Fibroblast of villous mesenchyme (primary cell): ENCODE measurements around the gene DMC1. TPM values are rescaled to one million over a fixed set of nuclear protein-coding genes. Genes with fewer than 3 reads are reported as not detected.
"Not testable (repeated sequence)": the region's sequence is repeated elsewhere in the genome, so short reads cannot be mapped to it uniquely, and the experiment has no call there.

Experiments used
- DNase-seq: peaks from one replicate; pipeline ENCODE4 v3.0.0-alpha.2; 2010; ENCODE audit warnings: low read depth
- H3K4me3 ChIP-seq: 2 replicates; pipeline ENCODE4 v1.5.1; 2011; ENCODE audit warnings: low read depth, mild to moderate bottlenecking, low read length
- total RNA-seq: library from RNA; depleted of rRNA; stranded (reverse); fragments of >200 nt; gene quantifications from 2 replicates; pipeline ENCODE4 v1.2.3, GENCODE V29; 2012
- TF ChIP-seq, protein P1 (sequence below): IDR thresholded peaks from 2 replicates; pipeline ENCODE4 v1.5.1; 2012; ENCODE audit warnings: low read depth, mild to moderate bottlenecking, low read length; ENCODE audit not compliant: insufficient read depth

Gene DMC1
- total RNA-seq, 1 donor = 6.5 TPM

DNA sequence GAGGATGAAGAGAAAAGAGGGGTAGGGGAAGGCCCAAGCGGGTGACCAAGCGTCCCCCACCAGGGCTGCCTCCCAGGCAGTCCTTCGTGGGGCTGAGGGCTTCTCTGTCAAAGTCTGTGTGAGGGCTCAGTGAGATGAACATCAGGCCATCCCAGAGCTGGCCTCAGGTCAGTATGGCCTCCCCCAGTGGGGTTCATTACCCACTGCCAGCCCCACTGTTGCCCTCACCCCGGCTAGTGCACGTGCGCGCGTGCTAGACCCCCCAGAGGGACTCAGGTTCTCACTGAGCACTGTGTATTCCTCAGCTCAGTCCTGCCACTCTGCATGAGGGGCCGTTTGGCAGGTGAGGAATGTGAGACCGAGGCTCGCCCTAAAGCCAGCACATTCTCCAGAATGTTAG lies 98.7 kb downstream of the DMC1 start:
- TF ChIP-seq, protein P1, sequence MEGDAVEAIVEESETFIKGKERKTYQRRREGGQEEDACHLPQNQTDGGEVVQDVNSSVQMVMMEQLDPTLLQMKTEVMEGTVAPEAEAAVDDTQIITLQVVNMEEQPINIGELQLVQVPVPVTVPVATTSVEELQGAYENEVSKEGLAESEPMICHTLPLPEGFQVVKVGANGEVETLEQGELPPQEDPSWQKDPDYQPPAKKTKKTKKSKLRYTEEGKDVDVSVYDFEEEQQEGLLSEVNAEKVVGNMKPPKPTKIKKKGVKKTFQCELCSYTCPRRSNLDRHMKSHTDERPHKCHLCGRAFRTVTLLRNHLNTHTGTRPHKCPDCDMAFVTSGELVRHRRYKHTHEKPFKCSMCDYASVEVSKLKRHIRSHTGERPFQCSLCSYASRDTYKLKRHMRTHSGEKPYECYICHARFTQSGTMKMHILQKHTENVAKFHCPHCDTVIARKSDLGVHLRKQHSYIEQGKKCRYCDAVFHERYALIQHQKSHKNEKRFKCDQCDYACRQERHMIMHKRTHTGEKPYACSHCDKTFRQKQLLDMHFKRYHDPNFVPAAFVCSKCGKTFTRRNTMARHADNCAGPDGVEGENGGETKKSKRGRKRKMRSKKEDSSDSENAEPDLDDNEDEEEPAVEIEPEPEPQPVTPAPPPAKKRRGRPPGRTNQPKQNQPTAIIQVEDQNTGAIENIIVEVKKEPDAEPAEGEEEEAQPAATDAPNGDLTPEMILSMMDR = no peak
- no peak overlapping the region for H3K4me3 ChIP-seq
- DNase-seq = no peak

DNA sequence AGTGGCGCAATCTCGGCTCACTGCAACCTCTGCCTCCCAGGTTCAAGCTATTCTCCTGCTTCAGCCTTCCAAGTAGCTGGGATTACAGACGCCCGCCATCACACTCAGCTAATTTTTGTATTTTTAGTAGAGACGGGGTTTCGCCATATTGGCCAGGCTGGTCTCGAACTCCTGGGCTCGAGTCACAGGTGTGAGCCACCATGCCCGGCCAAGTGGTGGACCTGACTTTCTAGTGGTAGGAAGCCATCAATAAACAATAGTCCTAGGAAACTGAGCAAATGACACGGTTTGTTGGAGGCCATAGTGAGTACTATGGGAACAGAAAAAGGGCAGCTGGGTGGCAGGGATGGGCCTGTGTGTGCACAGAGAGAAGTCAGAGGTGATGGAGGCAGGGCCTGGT lies 99.8 kb downstream of the DMC1 start:
- DNase-seq, H3K4me3 ChIP-seq: not testable (repeated sequence)

DNA sequence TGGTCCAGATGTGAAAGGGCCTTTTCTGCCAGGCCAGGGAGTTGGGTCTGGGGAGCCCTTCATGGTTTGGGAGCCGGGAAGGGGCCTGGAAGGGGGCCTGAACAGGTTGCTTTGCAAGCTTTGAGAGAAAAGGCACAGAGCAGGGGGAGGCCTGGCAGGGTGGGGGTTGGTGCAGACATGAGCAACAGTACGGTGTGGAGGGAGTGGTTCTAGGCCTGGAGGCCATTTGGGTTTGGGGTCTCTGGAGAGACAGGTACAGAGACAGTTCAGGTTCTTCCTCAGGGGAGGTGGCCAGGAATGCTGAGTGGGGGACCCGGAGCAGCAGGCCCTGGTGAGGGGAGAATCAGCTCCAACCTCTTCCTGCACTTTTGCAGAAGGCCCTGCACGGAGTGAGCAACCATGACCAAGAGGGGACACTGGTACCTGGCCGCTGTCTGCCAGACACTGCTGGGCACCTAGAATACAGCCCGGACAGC lies 100.6 kb downstream of the DMC1 start:
- peak overlapping the region; percentile 100 for H3K4me3 ChIP-seq
- TF ChIP-seq, protein P1 = no peak
- DNase-seq = no peak

Other genes with a start within 250 kb of the DMC1 start
- gene KCNJ4, start 115.0 kb downstream of the DMC1 start, total RNA-seq = not detected in 2 replicates
- gene KDELR3, start 102.1 kb downstream of the DMC1 start, total RNA-seq = 125 and 139 TPM in 2 replicates
- gene DDX17, start 63.9 kb downstream of the DMC1 start, total RNA-seq = 454 and 540 TPM in 2 replicates
- 1.3 and 1.9 TPM in 2 replicates for gene FAM227A, start 86.2 kb upstream of the DMC1 start, total RNA-seq
- 12.2 and 20.7 TPM in 2 replicates for gene CBY1, start 86.5 kb upstream of the DMC1 start, total RNA-seq
- gene TOMM22, start 111.8 kb upstream of the DMC1 start, total RNA-seq = 60.6 and 88.9 TPM in 2 replicates
- gene JOSD1, start 130.8 kb upstream of the DMC1 start, total RNA-seq = 53.5 and 62.2 TPM in 2 replicates
- gene GTPBP1, start 135.8 kb upstream of the DMC1 start, total RNA-seq = 31.2 and 35.4 TPM in 2 replicates
- gene SUN2, start 185.8 kb upstream of the DMC1 start, total RNA-seq = 64.3 and 99.9 TPM in 2 replicates
- gene DNAL4, start 224.0 kb upstream of the DMC1 start, total RNA-seq = 10.3 and 11.2 TPM in 2 replicates